Peyer's patch (tissue), 4 donors: Measurements from ENCODE around the gene ZNF791. TPM values are rescaled to one million over a fixed set of nuclear protein-coding genes. Genes with fewer than 3 reads are reported as not detected.
A peak's percentile ranks its signal among the peaks of the same experiment; 100 is the strongest.

ENCODE experiments used
- DNase-seq, 3 donors: peaks; one replicate each; pipeline ENCODE4 v3.0.0-alpha.2; 2017 to 2019
- H3K27ac ChIP-seq, 4 donors: fragments of 200-600 bp; sonication (generic); one replicate each; pipeline ENCODE4 v1.5.1; 2016 to 2019
- H3K27me3 ChIP-seq, 2 donors: fragments of 200-600 bp; sonication (generic); one replicate each; pipeline ENCODE4 v1.5.1; 2019
- H3K36me3 ChIP-seq, 3 donors: fragments of 200-600 bp; sonication (generic); one replicate each; pipeline ENCODE4 v1.5.1; 2016 to 2019
- H3K4me1 ChIP-seq, 4 donors: fragments of 200-600 bp; sonication (generic); one replicate each; pipeline ENCODE4 v1.5.1; 2016 to 2019
- H3K4me3 ChIP-seq, 4 donors: fragments of 200-600 bp; sonication (generic); 1 replicate in 3 of 4; 2 replicates in 1 of 4; pipeline ENCODE4 v1.5.1; 2016 to 2019; ENCODE audit warnings: mild to moderate bottlenecking in 1 of 4
- H3K9me3 ChIP-seq, 4 donors: fragments of 200-600 bp; sonication (generic); one replicate each; pipeline ENCODE4 v1.5.1; 2016 to 2019; ENCODE audit warnings: mild to moderate bottlenecking in 1 of 4
- POLR2A ChIP-seq, 2 donors: fragments of 450-650 bp; IDR thresholded peaks; one replicate each; pipeline ENCODE4 v1.5.1; 2017; ENCODE audit warnings: antibody characterized with exemption in 2 of 2, mild to moderate bottlenecking in 2 of 2, moderate library complexity in 2 of 2
- total RNA-seq, 4 donors: library from RNA; depleted of rRNA; stranded (reverse); fragments of >200 nt; gene quantifications; one replicate each; pipeline ENCODE4 v1.1.0, GENCODE V29; 2016
- TF ChIP-seq, protein P1 (sequence below), 6 experiments: fragments of 450-650 bp in 4 of 6; fragments of 200-600 bp in 2 of 6; sonication (generic) in 1 of 6; IDR thresholded peaks; one replicate each; pipeline ENCODE4 v1.5.1; 2017 to 2019; ENCODE audit warnings: antibody characterized with exemption in 6 of 6, mild to moderate bottlenecking in 3 of 6, moderate library complexity in 1 of 6

Gene ZNF791
- total RNA-seq, 4 donors from 2014 or later: 17.2 to 34.6 (median 29.3) TPM

DNA sequence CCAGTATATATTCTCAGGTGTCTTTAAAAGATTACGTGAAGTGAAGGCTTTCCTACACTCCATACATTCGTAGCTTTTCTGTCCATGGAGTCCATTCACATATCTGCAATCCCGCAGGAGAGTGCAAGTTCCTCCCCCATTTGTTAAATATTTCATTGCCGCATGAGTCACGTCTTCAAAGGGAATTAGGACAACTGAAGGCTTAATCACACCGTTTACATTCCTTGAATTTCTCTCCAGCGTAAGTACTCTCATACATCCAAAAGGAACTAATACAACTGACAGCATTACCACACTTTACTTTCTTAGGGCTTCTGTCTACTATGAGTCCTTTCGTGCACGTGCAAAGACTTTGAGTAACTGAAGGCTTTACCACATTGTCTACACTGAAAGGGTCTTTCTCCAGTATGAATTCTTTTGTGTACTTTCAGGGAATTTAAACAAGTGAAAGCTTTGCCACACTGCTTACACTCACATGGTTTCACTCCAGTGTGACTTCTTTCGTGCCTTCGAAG, 30.5 kb upstream of the ZNF791 start:
- peaks cover 4 to 47% (median 5%) of the 10 kb centered on the region in 3 donors for H3K36me3 ChIP-seq
- no peak for TF ChIP-seq POLR2A (IDR thresholded peaks at IDR 0.05)
- peaks cover 0 to 29% (median 6%) of the 10 kb centered on the region in 4 donors for H3K9me3 ChIP-seq
- no peak overlapping the region for H3K27ac ChIP-seq
- no peaks in the 10 kb centered on the region for H3K27me3 ChIP-seq
- no peak overlapping the region for H3K4me3 ChIP-seq
- no peak for DNase-seq
- H3K4me1 ChIP-seq: no peaks in the 10 kb centered on the region

DNA sequence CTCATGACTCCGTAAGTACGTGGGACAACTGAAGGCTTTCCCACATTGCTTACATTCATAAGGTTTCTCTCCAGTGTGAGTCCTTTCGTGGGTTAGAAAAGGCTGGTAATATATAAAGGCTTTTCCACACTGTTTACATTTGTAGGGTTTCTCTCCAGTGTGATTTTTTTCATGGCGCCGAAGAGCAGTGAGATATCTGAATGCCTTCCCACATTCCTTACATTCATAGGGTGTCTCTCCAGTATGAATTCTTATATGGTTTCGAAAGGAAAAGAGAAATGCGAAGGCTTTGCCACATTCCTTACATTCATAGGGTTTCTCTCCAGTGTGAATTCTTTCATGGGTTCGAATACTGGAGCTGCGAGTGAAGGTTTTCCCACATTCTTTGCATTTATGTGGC, 29.6 kb upstream of the ZNF791 start:
- Histone ChIP-seq H3K4me3 (no peak overlapping the region), H3K27ac (no peak overlapping the region), H3K36me3 (peaks cover 4 to 47% (median 5%) of the 10 kb centered on the region in 3 donors), H3K27me3 (no peaks in the 10 kb centered on the region), H3K4me1 (no peaks in the 10 kb centered on the region), H3K9me3 (peaks cover 0 to 29% (median 6%) of the 10 kb centered on the region in 4 donors)
- no peak for DNase-seq
- TF ChIP-seq POLR2A (IDR thresholded peaks at IDR 0.05): no peak
- TF ChIP-seq, protein P1, sequence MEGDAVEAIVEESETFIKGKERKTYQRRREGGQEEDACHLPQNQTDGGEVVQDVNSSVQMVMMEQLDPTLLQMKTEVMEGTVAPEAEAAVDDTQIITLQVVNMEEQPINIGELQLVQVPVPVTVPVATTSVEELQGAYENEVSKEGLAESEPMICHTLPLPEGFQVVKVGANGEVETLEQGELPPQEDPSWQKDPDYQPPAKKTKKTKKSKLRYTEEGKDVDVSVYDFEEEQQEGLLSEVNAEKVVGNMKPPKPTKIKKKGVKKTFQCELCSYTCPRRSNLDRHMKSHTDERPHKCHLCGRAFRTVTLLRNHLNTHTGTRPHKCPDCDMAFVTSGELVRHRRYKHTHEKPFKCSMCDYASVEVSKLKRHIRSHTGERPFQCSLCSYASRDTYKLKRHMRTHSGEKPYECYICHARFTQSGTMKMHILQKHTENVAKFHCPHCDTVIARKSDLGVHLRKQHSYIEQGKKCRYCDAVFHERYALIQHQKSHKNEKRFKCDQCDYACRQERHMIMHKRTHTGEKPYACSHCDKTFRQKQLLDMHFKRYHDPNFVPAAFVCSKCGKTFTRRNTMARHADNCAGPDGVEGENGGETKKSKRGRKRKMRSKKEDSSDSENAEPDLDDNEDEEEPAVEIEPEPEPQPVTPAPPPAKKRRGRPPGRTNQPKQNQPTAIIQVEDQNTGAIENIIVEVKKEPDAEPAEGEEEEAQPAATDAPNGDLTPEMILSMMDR (IDR thresholded peaks at IDR 0.05): no peak

DNA sequence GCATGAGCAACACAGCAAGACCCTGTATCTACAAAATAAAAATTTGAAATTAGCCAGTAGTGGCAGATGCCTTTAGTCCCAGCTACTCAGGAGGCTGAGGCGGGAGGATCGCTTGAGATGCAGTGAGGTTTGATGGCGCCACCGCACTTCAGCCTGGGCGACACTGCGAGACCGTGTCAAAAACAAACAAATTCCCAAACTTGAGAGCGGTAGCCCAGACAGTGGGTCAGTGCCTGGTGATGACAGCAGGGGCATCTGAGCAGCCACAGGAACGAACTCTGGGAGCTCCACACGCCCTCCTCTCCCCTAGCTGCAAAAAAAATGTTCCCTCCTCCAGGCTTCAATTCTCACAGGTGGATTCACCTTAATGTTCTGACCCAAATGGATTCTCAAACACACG, 14.2 kb upstream of the ZNF791 start:
- no peak overlapping the region for H3K27ac ChIP-seq
- no peak for TF ChIP-seq POLR2A (IDR thresholded peaks at IDR 0.05)
- TF ChIP-seq, protein P1 (IDR thresholded peaks at IDR 0.05): no peak
- DNase-seq: peak in 1 of 3 donors; percentile 32
- peaks cover 0 to 22% (median 0%) of the 10 kb centered on the region in 3 donors for H3K36me3 ChIP-seq
- no peaks in the 10 kb centered on the region for H3K4me1 ChIP-seq
- H3K4me3 ChIP-seq: no peak overlapping the region
- H3K27me3 ChIP-seq: no peaks in the 10 kb centered on the region
- no peaks in the 10 kb centered on the region for H3K9me3 ChIP-seq

DNA sequence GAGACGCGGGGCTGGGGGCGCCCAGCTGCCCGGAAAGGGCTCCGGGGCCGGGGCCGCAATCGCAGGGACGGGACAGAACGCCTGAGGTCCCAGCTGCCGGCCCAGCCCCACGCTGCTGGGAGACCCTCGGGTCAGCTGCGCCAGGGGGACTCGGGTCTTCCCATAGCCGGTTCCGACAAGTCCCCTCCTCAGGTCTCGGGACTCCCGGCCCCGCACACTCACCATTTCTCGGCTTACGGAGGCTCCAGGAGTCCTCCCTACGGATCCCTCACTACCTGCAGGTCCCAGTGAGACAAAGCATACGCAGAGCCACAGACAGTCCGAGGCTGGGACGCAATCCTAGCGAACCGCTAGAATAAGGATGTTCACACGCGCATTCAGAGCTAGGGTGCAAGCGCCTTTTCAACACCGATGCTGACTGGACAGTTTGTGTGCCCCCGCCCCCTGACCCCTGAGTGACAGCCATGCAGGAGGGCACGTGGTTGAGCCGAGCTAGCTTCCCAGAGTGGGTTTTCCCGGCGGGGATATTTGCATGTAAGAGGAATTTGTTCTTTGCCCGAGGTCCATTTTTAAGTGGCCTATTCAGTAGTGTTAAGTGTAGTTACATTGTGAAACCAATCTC, 13.7 kb upstream of the ZNF791 start:
- H3K27me3 ChIP-seq: no peaks in the 10 kb centered on the region
- H3K4me1 ChIP-seq: no peaks in the 10 kb centered on the region
- DNase-seq: peak in 1 of 3 donors; percentile 32
- no peaks in the 10 kb centered on the region for H3K9me3 ChIP-seq
- no peak overlapping the region for H3K4me3 ChIP-seq
- H3K36me3 ChIP-seq: peaks cover 0 to 23% (median 0%) of the 10 kb centered on the region in 3 donors
- no peak overlapping the region for H3K27ac ChIP-seq
- TF ChIP-seq, protein P1 (IDR thresholded peaks at IDR 0.05): no peak
- no peak for TF ChIP-seq POLR2A (IDR thresholded peaks at IDR 0.05)

DNA sequence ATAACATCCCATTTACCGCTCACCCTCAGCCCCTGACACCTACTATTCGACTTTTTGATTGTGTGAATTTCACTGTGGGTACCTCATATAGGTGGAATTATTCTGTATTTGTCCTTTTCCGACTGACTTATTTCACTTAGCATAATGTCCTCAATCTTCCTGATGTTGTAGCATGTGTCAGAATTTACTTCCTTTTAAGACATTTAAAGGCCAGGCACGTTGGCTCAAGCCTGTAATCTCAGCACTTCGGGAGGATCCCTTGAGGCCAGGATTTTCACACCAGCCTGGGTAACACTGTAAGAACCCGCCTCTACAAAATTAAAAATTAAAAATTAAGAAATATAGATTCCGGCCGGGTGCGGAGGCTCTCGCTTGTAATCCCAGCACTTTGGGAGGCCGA, 13.1 kb upstream of the ZNF791 start:
- Histone ChIP-seq H3K4me1 (no peaks in the 10 kb centered on the region), H3K27ac (no peak overlapping the region), H3K9me3 (no peaks in the 10 kb centered on the region), H3K27me3 (no peaks in the 10 kb centered on the region), H3K36me3 (peaks cover 0 to 29% (median 0%) of the 10 kb centered on the region in 3 donors), H3K4me3 (no peak overlapping the region)
- TF ChIP-seq, protein P1 (IDR thresholded peaks at IDR 0.05): no peak
- TF ChIP-seq POLR2A (IDR thresholded peaks at IDR 0.05): no peak
- peak in 1 of 3 donors; percentile 10 for DNase-seq

DNA sequence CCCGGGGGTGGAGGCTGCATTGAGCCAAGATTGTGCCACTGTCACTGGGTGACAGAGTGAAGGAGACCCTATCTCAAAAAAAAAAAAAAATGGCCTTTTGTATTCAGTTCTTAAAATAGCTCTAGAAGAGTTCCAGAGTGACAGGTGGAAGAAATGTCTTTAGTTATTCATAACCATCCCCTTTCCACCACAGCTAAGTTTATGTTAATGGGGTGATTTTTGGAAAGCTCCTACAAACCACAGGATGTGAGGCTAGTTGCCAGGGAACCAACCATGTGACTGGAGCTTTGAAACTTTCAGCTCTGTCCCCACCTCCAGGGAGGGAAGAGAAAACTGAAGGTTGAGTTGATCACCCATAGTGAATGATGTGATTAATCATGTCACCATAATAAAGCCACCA, 7.0 kb upstream of the ZNF791 start:
- Histone ChIP-seq H3K27me3 (no peaks in the 10 kb centered on the region), H3K36me3 (peaks cover 0 to 46% (median 0%) of the 10 kb centered on the region in 3 donors), H3K4me3 (no peak overlapping the region), H3K9me3 (no peaks in the 10 kb centered on the region), H3K4me1 (no peaks in the 10 kb centered on the region), H3K27ac (no peak overlapping the region)
- peak in 2 of 3 donors; percentile 39 to 59 for DNase-seq
- TF ChIP-seq, protein P1 (IDR thresholded peaks at IDR 0.05): no peak
- TF ChIP-seq POLR2A (IDR thresholded peaks at IDR 0.05): no peak
